HCEC 1CT (cell line): Measurements from ENCODE around the gene GNAT2.
"Not testable (repeated sequence)": the region's sequence is repeated elsewhere in the genome, so short reads cannot be mapped to it uniquely, and the experiment has no call there.

Source experiments
- DNase-seq: peaks from one replicate; pipeline ENCODE4 v3.0.0-alpha.2; 2017

GNAT2 gene

GRCh38 chr1:109619576-109620400, at the start of gene GNAT2, which contains the start of gene AMPD2:
GNAT2 (minus strand) TSS chr1:109619616; CDS start chr1:109612870, 6,746 bp downstream.
AMPD2 (plus strand) TSS chr1:109619837; CDS start chr1:109621176, 1,339 bp downstream.
- peak; percentile 88 for DNase-seq

- DNase-seq, result no peak
These were observed 48.8 kb upstream of the GNAT2 start for GRCh38 chr1:109668123-109668775.

DNA sequence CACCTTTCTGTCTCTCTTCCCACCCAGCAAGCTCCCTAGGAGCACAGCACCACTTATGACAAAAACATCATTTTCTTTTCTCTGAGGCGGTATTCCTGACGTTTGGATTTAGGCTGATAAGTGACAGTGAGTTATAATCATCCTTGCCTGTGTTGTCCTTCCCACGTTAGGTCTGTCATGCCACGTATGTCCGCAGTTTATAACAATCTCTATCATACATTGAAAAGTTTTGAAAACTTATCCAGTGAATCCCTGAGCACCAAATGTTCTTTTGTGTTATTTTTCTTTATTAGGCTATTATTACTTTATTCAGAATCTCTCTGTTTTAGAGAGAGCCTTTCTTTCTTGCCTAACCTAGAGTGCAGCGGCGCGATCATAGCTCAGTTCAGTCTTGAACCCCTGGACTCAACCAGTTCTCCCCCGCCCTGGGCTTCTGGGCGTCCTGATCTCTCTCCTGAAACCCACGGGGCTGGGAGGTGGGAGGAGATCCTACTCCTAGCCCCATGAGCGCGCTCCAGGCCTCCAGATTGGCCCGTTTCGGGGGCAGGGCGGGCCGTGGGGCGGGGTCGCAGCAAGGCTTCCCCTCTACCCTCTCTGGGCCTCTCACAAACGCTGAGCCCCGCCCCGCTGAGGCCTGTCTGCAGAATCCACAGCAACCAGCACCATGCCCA, 48.2 kb upstream of the GNAT2 start, which contains the start of gene GSTM2:
Gene GSTM2 (plus strand): TSS at position 606 of the 671 bp plus-strand sequence. CDS start 59 bp downstream, at position 665.
- DNase-seq, result peak; percentile 77

- no peak for DNase-seq
These were observed 45.3 kb upstream of the GNAT2 start for GRCh38 chr1:109664671-109665070.

- DNase-seq, result no peak
These were observed 42.0 kb upstream of the GNAT2 start for GRCh38 chr1:109661391-109661790.

DNA sequence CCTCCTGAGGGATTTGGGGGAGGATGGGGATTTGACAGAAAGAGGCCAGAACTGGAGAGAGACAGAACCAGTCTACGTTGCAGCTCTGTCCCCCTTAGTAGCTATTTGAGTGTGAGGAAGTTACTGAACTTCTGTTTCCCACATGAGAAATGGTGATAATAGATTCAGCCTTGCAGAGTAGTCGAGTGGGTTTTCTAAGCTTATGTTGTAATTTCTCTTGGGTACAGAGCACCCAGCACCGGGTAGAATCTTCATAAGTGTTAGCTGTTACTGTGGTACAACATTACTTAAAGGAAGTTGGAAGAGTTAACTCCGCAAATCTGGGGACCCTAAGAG, 41.2 kb upstream of the GNAT2 start:
- DNase-seq, result not testable (repeated sequence)

DNA sequence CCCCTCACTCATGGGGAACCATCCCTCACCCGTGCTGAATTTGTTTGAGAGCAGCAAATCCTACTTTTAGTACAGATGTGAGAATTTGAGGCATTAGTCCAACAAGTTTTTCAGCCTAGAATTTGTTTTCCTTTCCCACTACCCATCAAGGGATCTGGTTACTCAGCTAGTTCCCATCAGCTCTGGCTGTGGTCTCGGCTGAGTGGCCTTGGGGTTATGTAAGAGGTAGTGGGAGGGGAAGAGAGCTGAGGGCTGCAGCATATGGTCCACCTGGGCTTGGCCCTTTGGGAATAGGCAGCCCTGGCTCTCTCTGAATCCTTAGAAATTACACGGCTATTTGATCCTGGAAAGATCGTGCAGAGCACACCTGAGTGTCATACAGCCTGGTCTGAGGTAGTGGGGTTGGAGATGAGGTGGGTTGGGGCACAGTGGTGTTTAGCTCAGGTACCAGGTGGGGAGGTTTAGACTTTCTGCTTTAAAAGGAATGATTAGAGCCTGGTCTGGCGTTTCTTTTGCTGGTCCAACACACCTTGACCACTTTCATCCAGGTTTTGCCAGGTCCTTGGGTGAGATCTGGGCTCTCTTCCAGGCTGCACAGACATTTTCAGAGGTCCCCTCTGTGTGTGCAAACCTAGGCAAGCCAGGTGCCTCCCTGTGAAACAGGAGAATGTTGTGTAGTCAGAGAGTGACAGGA, 40.7 kb upstream of the GNAT2 start:
- no peak for DNase-seq

DNA sequence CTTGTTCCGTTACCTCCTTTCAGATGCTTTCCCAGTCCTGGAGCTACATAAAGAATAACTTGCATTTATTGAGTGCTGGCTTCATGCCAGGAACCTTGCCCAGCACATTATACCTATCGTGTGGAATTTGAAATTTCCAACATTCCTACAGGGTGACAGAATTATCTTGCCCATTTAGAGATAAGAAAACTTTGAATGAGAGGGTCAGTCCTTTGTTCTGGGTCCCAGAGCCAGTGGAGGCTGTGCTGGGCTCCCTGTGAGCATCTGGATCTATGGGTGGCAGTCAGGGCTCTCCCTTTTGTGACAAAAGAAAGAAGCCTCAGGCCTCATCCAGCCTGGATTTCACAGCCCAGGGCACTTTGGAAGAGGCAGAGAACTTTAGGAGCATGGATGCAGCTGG, 39.7 kb upstream of the GNAT2 start:
- no peak for DNase-seq

DNA sequence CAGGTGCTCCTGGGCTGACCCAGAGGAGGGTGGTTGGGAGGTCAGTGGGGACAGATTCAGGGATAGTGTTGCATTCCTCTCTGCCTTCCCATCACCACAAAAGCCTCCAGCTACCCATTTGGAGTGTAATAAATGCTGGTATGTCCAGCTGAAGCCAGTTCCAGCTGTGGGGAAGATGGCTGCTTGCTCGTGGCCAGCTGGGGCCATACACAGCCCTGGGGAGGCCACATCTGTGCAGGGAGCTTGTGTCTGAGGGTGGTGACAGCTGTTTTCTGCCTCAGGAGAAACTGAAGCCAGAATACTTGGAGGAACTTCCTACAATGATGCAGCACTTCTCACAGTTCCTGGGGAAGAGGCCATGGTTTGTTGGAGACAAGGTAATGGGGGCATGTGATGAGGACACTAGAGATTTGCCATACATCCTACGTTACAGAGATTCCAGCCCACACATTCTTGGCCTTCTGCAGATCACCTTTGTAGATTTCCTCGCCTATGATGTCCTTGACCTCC, 39.2 kb upstream of the GNAT2 start:
- no peak for DNase-seq

GRCh38 chr1:109657970-109658369, 38.6 kb upstream of the GNAT2 start:
- no peak for DNase-seq

DNA sequence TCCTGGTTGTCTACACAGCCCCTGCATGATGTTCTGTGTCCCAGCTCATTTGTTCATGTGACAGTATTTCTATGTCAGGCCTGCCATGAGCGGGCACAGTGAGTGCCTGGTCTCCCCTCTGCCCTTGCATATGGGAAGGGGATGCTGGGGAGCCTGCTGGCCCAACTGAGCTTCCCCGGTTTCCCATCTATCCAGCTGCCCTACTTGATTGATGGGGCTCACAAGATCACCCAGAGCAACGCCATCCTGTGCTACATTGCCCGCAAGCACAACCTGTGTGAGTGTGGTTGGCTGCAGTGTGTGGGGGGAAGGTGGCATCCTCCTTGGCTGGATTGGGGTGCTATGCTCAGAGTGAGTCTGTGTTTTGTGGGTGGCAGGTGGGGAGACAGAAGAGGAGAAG, 38.0 kb upstream of the GNAT2 start:
- DNase-seq, result no peak

- DNase-seq, result peak; percentile 53
These were observed 36.5 kb upstream of the GNAT2 start, which contains the start of gene GSTM4 for GRCh38 chr1:109655615-109656519. GSTM4 (plus strand) TSS chr1:109656099; CDS start chr1:109656390, 291 bp downstream.

GRCh38 chr1:109654519-109654918, 35.1 kb upstream of the GNAT2 start:
- DNase-seq, result no peak

DNA sequence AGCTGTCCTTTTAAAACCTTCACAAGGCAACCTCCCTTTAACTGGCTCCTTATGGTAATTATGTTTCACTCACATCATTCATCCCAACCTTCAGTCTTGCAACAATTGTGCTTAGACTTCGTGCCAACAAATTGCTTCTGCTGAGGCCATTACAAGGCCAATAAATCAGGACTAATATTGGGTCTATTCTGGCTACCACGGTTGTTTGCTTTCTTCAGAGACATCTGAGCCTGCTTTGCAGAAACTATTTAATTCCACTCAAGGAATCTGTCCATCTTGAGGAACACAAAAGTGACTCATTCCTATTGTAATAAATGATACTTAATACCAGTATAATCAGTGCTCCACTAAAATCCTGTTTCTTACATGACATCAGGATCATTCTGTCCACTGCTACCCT, 33.9 kb upstream of the GNAT2 start:
- no peak for DNase-seq

GRCh38 chr1:109652402-109652801, 33.0 kb upstream of the GNAT2 start:
- no peak for DNase-seq

GRCh38 chr1:109650609-109651008, 31.2 kb upstream of the GNAT2 start:
- DNase-seq, result no peak

GRCh38 chr1:109649491-109649914, 30.1 kb upstream of the GNAT2 start:
- DNase-seq, result peak; percentile 57

DNA sequence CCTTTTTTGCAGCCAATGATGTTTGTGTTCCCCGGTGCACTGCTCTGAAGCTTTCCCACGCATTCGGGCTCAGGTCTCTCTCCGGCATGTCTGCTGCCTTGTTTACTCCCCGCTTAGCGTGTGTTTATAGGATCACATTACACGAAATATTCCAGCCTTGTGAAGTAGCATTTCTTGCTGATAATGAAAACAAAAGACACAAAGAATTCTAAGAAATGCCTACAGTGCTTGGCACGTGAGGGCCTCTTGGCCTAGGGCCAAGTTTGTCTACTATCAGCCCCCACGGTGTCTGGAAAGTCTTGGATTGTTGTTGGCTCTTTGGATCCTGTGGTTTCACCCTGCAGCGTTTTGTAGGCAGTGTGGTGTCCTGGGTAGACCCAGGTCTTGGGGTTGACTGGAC, 25.3 kb upstream of the GNAT2 start:
- no peak for DNase-seq

DNA sequence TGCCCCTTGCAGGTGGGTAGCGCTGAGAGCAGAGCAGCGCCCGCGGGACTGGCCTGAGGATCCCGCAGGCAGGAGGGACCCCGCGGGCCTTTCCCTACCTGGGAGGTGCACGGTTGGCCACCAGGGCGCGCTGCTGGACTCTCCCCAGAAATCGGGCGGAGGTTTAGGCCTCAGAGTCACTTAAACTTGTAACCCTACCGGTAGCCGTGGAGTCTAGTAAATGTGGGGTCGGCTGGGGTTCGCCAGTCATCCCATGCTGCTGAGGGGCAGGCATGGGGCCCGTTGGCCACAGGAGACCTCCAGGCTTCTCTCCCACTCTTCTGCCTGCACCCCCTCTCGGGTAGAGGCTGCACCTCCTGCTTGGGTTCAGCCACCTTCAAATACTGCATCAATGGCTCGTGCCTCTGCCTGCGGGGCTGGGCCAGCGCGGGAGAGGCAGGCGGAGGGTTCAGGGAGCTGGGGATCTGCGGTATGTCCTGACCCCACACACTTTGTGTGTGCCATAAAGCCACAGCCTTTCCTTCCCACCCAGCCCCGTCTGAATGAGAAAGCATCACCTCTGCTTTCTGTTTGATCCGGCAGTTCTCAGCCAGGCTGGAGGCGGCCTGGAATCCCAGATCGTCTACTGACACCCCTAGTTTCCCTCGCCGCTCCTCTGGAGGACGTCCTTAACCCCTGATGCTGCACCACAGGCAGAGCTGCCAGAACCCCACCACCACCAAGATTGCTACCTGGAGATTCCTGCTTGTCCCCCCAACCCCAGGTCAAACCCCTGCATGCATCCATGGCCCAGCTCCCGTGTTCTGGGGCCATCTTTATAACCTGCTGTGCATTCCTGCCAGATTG, 24.2 kb upstream of the GNAT2 start:
- DNase-seq, result peak; percentile 53

DNA sequence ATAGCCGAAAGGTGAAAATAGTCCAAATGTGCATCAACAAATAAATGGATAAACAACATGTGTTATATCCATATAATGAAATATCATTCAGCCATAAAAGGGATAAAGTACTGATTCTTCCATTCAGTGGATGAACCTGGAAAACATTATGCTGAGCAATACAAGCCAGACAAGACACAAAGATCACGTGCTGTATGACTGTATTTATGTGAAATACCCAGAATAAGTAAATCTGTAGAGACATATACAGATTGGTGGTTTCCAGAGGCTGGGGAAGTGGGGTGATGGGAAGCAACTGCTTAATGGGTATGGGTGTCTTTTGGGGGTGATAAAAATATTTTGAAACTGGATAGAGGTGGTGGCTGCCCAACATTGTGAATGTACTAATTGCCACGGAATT, 23.2 kb upstream of the GNAT2 start:
- peak; percentile 19 for DNase-seq

DNA sequence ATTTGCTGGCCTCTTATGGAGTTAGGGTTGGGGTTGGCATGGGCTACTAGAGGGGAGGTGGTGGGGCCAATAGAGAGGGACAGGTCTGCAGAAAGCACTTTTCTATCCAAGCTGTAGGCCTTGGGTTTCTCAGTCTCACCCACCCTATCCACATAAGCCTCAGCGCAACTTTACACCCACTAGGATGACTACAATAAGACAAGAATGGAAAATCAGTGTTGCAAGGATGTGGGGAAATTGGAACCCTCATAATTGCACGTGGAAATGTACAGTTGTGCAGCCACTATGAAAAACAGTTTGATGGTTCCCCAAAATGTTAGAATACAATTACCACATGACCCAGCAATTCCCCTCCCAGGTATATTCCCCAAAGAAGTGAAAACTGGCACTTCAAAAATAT, 22.4 kb upstream of the GNAT2 start:
- no peak for DNase-seq
